Subcutaneous adipose tissue (tissue), 4 donors: ENCODE measurements around the gene TAF5L. TPM values are rescaled to one million over a fixed set of nuclear protein-coding genes. Genes with fewer than 3 reads are reported as not detected.

Source experiments
- total RNA-seq, 4 donors: library from RNA; depleted of rRNA; stranded (reverse); fragments of >200 nt; gene quantifications; one replicate each; pipeline ENCODE4 v1.1.0, GENCODE V29; 2016
- TF ChIP-seq, protein P1 (sequence below): fragments of 450-650 bp; IDR thresholded peaks from one replicate; pipeline ENCODE4 v1.5.1; 2016; ENCODE audit warnings: low read depth, mild to moderate bottlenecking, control low read depth, antibody characterized with exemption, moderate library complexity

Gene TAF5L
- total RNA-seq, 4 donors from 2014 or later, result 11.9 to 19.9 (median 18.9) TPM

DNA sequence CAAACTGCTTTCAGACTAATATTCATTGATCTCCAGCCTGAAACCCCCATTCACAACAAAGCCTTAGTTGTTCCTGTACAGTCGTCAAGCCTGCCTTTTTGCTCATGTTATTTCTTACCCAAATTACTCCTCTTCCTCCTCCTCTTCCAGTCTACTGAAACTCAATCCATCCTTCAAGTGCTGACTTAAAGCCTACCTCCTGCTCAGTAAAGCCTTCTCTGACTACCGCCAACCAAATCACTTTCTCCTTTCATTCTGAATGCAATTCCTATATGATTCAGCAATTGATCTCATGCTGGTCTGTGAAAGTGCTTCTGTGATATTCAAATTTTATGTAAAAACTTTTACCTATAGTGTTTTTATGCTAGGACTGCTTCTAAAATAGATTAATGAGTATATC lies 18.6 kb downstream of the TAF5L start:
- TF ChIP-seq, protein P1, sequence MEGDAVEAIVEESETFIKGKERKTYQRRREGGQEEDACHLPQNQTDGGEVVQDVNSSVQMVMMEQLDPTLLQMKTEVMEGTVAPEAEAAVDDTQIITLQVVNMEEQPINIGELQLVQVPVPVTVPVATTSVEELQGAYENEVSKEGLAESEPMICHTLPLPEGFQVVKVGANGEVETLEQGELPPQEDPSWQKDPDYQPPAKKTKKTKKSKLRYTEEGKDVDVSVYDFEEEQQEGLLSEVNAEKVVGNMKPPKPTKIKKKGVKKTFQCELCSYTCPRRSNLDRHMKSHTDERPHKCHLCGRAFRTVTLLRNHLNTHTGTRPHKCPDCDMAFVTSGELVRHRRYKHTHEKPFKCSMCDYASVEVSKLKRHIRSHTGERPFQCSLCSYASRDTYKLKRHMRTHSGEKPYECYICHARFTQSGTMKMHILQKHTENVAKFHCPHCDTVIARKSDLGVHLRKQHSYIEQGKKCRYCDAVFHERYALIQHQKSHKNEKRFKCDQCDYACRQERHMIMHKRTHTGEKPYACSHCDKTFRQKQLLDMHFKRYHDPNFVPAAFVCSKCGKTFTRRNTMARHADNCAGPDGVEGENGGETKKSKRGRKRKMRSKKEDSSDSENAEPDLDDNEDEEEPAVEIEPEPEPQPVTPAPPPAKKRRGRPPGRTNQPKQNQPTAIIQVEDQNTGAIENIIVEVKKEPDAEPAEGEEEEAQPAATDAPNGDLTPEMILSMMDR, result no peak

DNA sequence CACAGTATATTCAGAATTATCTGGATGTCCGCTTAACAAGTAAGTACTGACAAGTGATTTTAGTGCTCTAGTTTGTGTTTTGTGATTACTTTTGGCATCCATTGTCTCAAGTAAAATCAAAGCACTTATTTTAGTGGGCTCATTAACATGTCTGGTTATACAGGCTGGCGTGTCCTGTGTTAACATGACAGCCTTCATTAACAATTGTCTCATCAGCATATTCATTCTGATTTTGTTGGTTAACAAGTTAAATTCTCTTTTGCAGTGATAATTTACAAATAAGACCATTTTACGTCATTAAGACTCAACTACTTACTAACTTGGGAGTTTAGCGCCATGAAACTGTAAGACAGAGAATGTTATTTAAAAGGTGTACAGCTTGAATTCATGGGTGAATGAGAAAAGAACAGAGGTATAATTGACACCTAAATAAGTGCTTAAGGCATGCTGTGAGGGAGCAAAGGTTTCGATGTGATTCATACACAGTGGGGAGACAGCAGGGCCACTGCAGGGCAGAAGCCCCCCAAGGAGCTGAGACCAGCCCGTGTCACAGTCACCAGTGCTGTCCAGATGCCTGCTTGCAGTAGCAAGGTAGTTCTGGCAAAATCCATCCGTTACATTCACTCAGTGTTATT lies 22.4 kb downstream of the TAF5L start:
- TF ChIP-seq, protein P1, result no peak

DNA sequence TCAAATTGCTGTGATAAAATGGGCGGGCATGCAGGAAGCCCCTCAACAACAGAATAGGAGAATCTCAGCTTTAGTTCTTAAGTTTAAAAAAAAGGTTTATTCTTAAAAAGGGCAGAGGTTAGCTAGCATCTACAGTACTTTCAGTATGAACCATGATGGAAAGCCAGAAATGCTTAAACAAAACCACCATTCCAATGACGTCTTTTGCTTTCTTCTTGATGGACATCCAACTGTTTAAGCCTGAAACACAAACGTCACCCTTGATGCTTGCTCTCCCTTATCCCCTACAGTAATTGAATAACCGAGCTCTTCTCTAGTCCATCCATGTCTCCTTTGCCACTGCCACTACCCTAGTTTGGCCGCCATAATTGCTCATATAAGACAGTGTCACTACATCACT lies 25.7 kb downstream of the TAF5L start:
- TF ChIP-seq, protein P1, result no peak

GRCh38 chr1:229599218-229599954 lies 26.5 kb downstream of the TAF5L start:
- TF ChIP-seq, protein P1, result no peak

DNA sequence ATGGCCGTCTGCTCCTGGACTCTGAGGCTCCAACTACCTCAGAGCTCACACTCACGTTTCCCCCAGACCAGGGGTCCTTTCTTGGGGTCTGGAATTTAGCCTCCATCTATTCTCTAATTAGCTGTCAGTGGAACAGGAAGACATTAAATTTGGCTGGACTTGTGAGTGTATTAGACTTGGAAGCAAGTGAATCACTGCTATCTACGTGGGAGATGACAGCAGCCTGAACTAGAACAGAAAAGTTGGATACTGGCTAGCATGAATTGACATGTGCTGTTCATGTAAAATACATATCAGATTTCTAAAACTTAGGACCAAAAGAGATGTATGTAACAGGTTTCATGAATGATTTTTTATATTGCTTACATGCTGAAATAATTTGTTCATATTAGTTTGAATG lies 28.0 kb downstream of the TAF5L start:
- TF ChIP-seq, protein P1, result no peak

GRCh38 chr1:229596925-229597699 lies 28.8 kb downstream of the TAF5L start:
- TF ChIP-seq, protein P1, result no peak
